Astrocyte (in vitro differentiated cells and primary cell): ENCODE measurements around the gene DIAPH1.

Experiments used
- EZH2 ChIP-seq: IDR thresholded peaks from 2 replicates; pipeline ENCODE4 v1.6.1; 2012; ENCODE audit warnings: mild to moderate bottlenecking, low read length, inconsistent platforms; ENCODE audit not compliant: insufficient read depth
- TF ChIP-seq, protein P1 (sequence below): IDR thresholded peaks from 2 replicates; pipeline ENCODE4 v1.5.1; 2011; ENCODE audit warnings: low read depth, mild to moderate bottlenecking, inconsistent platforms, low read length, moderate library complexity; ENCODE audit not compliant: insufficient read depth

DNA sequence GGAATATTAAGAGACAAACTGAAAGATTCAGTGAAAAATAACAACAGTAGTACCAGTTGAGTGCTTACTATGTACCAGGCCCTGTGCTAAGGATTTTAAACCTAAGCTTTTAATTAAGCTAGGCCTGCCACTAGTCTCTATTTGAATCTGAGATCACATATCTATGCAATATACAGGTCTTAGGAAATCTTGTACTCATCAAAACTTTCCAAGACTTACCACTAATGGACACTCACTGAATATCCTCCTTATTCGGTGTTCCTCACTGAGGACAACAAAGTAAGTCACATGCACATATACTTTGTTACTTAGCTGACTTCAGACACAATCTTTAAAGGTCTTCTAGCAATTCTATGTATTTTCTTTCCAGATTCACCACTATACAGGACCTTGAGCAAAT, 32.6 kb downstream of the DIAPH1 start:
- TF ChIP-seq, protein P1, sequence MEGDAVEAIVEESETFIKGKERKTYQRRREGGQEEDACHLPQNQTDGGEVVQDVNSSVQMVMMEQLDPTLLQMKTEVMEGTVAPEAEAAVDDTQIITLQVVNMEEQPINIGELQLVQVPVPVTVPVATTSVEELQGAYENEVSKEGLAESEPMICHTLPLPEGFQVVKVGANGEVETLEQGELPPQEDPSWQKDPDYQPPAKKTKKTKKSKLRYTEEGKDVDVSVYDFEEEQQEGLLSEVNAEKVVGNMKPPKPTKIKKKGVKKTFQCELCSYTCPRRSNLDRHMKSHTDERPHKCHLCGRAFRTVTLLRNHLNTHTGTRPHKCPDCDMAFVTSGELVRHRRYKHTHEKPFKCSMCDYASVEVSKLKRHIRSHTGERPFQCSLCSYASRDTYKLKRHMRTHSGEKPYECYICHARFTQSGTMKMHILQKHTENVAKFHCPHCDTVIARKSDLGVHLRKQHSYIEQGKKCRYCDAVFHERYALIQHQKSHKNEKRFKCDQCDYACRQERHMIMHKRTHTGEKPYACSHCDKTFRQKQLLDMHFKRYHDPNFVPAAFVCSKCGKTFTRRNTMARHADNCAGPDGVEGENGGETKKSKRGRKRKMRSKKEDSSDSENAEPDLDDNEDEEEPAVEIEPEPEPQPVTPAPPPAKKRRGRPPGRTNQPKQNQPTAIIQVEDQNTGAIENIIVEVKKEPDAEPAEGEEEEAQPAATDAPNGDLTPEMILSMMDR: no peak
- no peak for TF ChIP-seq EZH2
